GM12892 (cell line): ENCODE data around the gene C4orf50.
"Not testable (repeated sequence)": the region's sequence is repeated elsewhere in the genome, so short reads cannot be mapped to it uniquely, and the experiment has no call there.

Experiments
- POLR2A ChIP-seq: IDR thresholded peaks from 2 replicates; pipeline ENCODE4 v1.6.1; 2011; ENCODE audit warnings: low read depth, low read length, control low read depth
- POLR2AphosphoS5 ChIP-seq: IDR thresholded peaks from 2 replicates; pipeline ENCODE4 v1.6.1; 2011; ENCODE audit warnings: low read depth, low read length, control low read depth
- TAF1 ChIP-seq: IDR thresholded peaks from 2 replicates; pipeline ENCODE4 v1.6.1; 2011; ENCODE audit warnings: low read depth, mild to moderate bottlenecking, control low read depth, low read length, borderline replicate concordance

- not testable (repeated sequence) for TF ChIP-seq POLR2A, POLR2AphosphoS5, TAF1
Observed at GRCh38 chr4:5856362-5856761, 161.9 kb downstream of the C4orf50 start.
